Measurements from ENCODE around the gene LRRC75A.
"Not testable (repeated sequence)": the region's sequence is repeated elsewhere in the genome, so short reads cannot be mapped to it uniquely, and the experiment has no call there.

Gene LRRC75A

GRCh38 chr17:16455997-16456741, 35.8 kb downstream of the LRRC75A start:
- no peak for DNase-seq

- DNase-seq, result no peak
Observed at GRCh38 chr17:16453493-16453851, 38.5 kb downstream of the LRRC75A start.

GRCh38 chr17:16452268-16452667, 39.7 kb downstream of the LRRC75A start:
- not testable (repeated sequence) for DNase-seq

GRCh38 chr17:16450028-16450427, 42.0 kb downstream of the LRRC75A start:
- DNase-seq, result no peak

- no peak for DNase-seq
Observed at GRCh38 chr17:16449121-16449570, 42.8 kb downstream of the LRRC75A start.

- DNase-seq, result no peak
Observed at GRCh38 chr17:16448490-16448889, 43.5 kb downstream of the LRRC75A start.

GRCh38 chr17:16447676-16448075, 44.3 kb downstream of the LRRC75A start:
- DNase-seq, result no peak

GRCh38 chr17:16446338-16446983, 45.5 kb downstream of the LRRC75A start:
- DNase-seq, result no peak

GRCh38 chr17:16444258-16444886, 47.6 kb downstream of the LRRC75A start:
- peak in 1 of 56 donors; percentile 19 for DNase-seq

GRCh38 chr17:16443511-16444257, 48.3 kb downstream of the LRRC75A start:
- DNase-seq, result no peak

- no peak for DNase-seq
Observed at GRCh38 chr17:16442594-16443510, 49.1 kb downstream of the LRRC75A start.

- no peak for DNase-seq
Observed at GRCh38 chr17:16442141-16442540, 49.9 kb downstream of the LRRC75A start.

- DNase-seq, result no peak
Observed at GRCh38 chr17:16440901-16441629, 50.9 kb downstream of the LRRC75A start.

- not testable (repeated sequence) for DNase-seq
Observed at GRCh38 chr17:16440354-16440753, 51.6 kb downstream of the LRRC75A start.

- DNase-seq, result no peak
Observed at GRCh38 chr17:16439811-16440351, 52.1 kb downstream of the LRRC75A start.

GRCh38 chr17:16439303-16439791, 52.6 kb downstream of the LRRC75A start:
- peak in 2 of 56 donors; percentile 40 to 46 for DNase-seq

- peak; percentile 75 to 100 (median 97) for DNase-seq
Observed at GRCh38 chr17:16438557-16439302, 53.3 kb downstream of the LRRC75A start.

GRCh38 chr17:16438173-16438556, 53.8 kb downstream of the LRRC75A start:
- no peak for DNase-seq

GRCh38 chr17:16437083-16437482, 54.9 kb downstream of the LRRC75A start:
- no peak for DNase-seq
